Panc1 (cell line): ENCODE data around the gene SAT2. TPM values are rescaled to one million over a fixed set of nuclear protein-coding genes. Genes with fewer than 3 reads are reported as not detected.

ENCODE experiments used
- ATAC-seq: fragments of 200-7000 bp; cut with Tn5 transposase; 2 replicates; pipeline ENCODE4 v1.9.1; 2020; ENCODE audit warnings: mild to moderate bottlenecking, moderate library complexity
- BruUV-seq: library from RNA; stranded (reverse); fragments of 400-500 nt; replicated peaks from 2 replicates; lab custom pipeline; 2021; lab: Mats Ljungman, UMichigan
- CTCF ChIA-PET: fragments of 300-600 bp; sonication (Branson Sonifier 250); formaldehyde crosslinking; loops from one replicate; lab custom pipeline; 2022; ENCODE audit warnings: antibody characterized with exemption; lab: Charles Lee
- POLR2A ChIA-PET: fragments of 300-600 bp; sonication (Branson Sonifier 250); formaldehyde crosslinking; loops from one replicate; lab custom pipeline; 2022; ENCODE audit warnings: antibody characterized with exemption; lab: Charles Lee
- DNase-seq: peaks from one replicate; pipeline ENCODE4 v3.0.0-alpha.2; 2010; ENCODE audit warnings: low read depth, low spot score
- H3K27ac ChIP-seq: 2 replicates; pipeline ENCODE4 v1.5.1; 2011; ENCODE audit warnings: mild to moderate bottlenecking, low read length, inconsistent platforms
- H3K27me3 ChIP-seq: fragments of 200-500 bp; sonication (Bioruptor generic); 2 replicates; pipeline ENCODE4 v1.6.0; 2014; ENCODE audit warnings: low read length, inconsistent platforms; ENCODE audit not compliant: control insufficient read depth, insufficient read depth
- H3K36me3 ChIP-seq: fragments of 200-500 bp; sonication (Bioruptor generic); 2 replicates; pipeline ENCODE4 v1.5.1; 2014; ENCODE audit warnings: inconsistent platforms, mild to moderate bottlenecking, low read length, moderate library complexity; ENCODE audit not compliant: control insufficient read depth, insufficient read depth
- H3K4me1 ChIP-seq: 2 replicates; pipeline ENCODE4 v1.5.1; 2011; ENCODE audit warnings: inconsistent platforms, mild to moderate bottlenecking, low read length, moderate library complexity; ENCODE audit not compliant: control insufficient read depth, insufficient read depth
- H3K4me3 ChIP-seq, 2 experiments: 2 replicates each; pipeline ENCODE4 v1.5.1; 2011 to 2012; ENCODE audit warnings: low read depth in 2 of 2, low read length in 2 of 2, mild to moderate bottlenecking in 2 of 2, inconsistent platforms in 1 of 2, moderate library complexity in 1 of 2
- H3K9me3 ChIP-seq: fragments of 200-500 bp; sonication (Bioruptor generic); 2 replicates; pipeline ENCODE4 v1.5.1; 2014; ENCODE audit warnings: low read depth, mild to moderate bottlenecking, inconsistent platforms, low read length, moderate library complexity; ENCODE audit not compliant: control insufficient read depth, insufficient read depth
- POLR2AphosphoS5 ChIP-seq: IDR thresholded peaks from 2 replicates; pipeline ENCODE4 v1.6.1; 2012; ENCODE audit warnings: mild to moderate bottlenecking, low read depth, low read length, moderate library complexity
- SIN3A ChIP-seq: IDR thresholded peaks from 2 replicates; pipeline ENCODE4 v1.6.1; 2012; ENCODE audit warnings: low read depth, mild to moderate bottlenecking, low read length, moderate library complexity, borderline replicate concordance; ENCODE audit not compliant: insufficient read depth
- TCF7L2 ChIP-seq: IDR thresholded peaks from 2 replicates; pipeline ENCODE4 v1.6.1; 2011; ENCODE audit warnings: mild to moderate bottlenecking, low read depth, low read length, inconsistent platforms
- in situ Hi-C: cut with HindIII; loops from 2 replicates; pipeline ENCODE4 v1.10.0; 2016; ENCODE audit warnings: low sequenced_read_pairs, low pct_unique_long_range_greater_than_20kb
- intact Hi-C: fragments of 100-400 bp; cut with micrococcal nuclease; formaldehyde crosslinking; loops from one replicate; pipeline ENCODE4 v1.10.0; 2022; ENCODE audit not compliant: unreplicated experiment
- total RNA-seq: library from RNA; stranded (reverse); gene quantifications from one replicate; pipeline ENCODE4 v1.2.1, GENCODE V29; 2021; ENCODE audit not compliant: unreplicated experiment
- TF ChIP-seq, protein P1 (sequence below): fragments of 450-650 bp; IDR thresholded peaks from 2 replicates; pipeline ENCODE4 v1.5.1; 2017; ENCODE audit warnings: mild to moderate bottlenecking
- TF ChIP-seq, protein P2 (sequence below), 2 experiments: IDR thresholded peaks; 2 replicates each; pipeline ENCODE4 v1.6.1; 2011 to 2012; ENCODE audit warnings: low read depth in 2 of 2, control low read depth in 1 of 2, low read length in 1 of 2, mild to moderate bottlenecking in 1 of 2, moderate library complexity in 1 of 2; ENCODE audit not compliant: insufficient read depth in 1 of 2

Gene SAT2
- total RNA-seq, 1 experiment from 2014 or later: 74.8 TPM

DNA sequence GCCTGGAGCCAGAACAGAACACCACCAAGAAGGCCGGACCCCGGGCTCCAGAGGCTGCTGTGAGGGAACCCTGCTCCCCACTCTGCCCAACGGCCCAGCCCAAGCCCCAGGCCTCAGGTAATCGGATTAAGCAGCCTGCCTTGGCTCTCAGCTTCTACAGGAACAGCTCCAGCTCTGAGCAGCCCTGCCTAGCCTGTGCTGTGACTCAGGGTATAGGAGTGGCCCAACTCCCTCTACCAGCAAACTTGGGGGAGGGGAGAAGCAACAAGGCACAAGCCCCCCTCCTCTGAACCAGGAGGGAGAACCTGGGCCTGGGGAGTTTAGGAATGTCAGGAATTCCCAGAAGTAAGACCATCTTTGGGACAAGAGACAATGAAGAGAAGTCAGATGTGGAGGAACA is 36.9 kb downstream of the SAT2 start:
- CTCF ChIA-PET: no interaction called here

DNA sequence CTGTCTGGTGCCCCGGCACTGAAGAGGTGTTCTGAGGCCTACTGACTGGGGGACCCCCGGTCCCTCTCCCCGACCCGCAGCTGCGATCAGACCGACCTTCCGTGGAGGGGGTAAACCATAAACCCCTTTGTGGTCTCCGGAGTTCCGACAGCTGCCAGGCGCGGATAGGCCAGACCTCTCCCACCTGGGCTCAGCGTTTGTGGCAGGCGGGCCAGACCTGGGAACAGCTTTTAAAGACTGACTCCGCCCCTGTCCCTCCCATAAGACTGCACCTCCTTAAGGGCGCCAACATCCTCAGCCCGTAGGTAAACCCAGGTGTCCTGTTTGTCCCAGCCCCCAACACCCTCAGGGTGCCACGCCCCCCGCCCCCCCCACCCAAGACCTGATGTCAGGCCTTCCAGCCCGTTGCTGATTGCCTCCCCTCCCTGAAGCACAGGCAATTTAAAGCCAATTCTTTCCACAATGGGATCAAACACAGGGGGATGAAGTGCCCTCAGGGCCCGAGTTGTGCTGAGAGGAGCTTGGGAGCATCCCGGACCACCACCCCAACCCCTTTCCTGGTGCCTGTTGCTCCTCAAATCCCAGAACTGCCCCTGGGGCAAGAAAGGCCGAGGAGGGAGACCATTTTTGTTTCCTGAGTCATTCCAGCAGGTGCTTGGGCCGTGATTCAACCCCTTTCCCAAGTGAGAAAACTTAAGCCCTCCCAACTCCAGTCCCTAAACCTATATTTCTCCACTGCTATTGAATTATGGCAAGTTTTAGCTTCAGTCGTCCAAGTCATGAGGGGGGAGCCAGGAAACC is 37.5 kb downstream of the SAT2 start, which contains the start of gene SOX15:
Gene SOX15 (minus strand): TSS at position 204 of the 801 bp plus-strand sequence. CDS start 418 bp downstream, outside the sequence.
- Histone ChIP-seq H3K27ac (peak within 1 kb of the TSS; percentile 26; the same call in 1 of the 2 replicates), H3K4me3 (no peak within 1 kb of the TSS), H3K4me1 (peaks cover 14% of the 10 kb centered on the region), H3K36me3 (peaks cover 12% of the 10 kb centered on the region), H3K9me3 (no peaks in the 10 kb centered on the region), H3K27me3 (no peaks in the 10 kb centered on the region)
- intact Hi-C loops (no loop called here), in situ Hi-C loops (no loop called here)
- TF ChIP-seq, protein P1, sequence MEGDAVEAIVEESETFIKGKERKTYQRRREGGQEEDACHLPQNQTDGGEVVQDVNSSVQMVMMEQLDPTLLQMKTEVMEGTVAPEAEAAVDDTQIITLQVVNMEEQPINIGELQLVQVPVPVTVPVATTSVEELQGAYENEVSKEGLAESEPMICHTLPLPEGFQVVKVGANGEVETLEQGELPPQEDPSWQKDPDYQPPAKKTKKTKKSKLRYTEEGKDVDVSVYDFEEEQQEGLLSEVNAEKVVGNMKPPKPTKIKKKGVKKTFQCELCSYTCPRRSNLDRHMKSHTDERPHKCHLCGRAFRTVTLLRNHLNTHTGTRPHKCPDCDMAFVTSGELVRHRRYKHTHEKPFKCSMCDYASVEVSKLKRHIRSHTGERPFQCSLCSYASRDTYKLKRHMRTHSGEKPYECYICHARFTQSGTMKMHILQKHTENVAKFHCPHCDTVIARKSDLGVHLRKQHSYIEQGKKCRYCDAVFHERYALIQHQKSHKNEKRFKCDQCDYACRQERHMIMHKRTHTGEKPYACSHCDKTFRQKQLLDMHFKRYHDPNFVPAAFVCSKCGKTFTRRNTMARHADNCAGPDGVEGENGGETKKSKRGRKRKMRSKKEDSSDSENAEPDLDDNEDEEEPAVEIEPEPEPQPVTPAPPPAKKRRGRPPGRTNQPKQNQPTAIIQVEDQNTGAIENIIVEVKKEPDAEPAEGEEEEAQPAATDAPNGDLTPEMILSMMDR: no peak
- TF ChIP-seq SIN3A (no peak), TCF7L2 (no peak), POLR2AphosphoS5 (no peak)
- TF ChIP-seq, protein P2, sequence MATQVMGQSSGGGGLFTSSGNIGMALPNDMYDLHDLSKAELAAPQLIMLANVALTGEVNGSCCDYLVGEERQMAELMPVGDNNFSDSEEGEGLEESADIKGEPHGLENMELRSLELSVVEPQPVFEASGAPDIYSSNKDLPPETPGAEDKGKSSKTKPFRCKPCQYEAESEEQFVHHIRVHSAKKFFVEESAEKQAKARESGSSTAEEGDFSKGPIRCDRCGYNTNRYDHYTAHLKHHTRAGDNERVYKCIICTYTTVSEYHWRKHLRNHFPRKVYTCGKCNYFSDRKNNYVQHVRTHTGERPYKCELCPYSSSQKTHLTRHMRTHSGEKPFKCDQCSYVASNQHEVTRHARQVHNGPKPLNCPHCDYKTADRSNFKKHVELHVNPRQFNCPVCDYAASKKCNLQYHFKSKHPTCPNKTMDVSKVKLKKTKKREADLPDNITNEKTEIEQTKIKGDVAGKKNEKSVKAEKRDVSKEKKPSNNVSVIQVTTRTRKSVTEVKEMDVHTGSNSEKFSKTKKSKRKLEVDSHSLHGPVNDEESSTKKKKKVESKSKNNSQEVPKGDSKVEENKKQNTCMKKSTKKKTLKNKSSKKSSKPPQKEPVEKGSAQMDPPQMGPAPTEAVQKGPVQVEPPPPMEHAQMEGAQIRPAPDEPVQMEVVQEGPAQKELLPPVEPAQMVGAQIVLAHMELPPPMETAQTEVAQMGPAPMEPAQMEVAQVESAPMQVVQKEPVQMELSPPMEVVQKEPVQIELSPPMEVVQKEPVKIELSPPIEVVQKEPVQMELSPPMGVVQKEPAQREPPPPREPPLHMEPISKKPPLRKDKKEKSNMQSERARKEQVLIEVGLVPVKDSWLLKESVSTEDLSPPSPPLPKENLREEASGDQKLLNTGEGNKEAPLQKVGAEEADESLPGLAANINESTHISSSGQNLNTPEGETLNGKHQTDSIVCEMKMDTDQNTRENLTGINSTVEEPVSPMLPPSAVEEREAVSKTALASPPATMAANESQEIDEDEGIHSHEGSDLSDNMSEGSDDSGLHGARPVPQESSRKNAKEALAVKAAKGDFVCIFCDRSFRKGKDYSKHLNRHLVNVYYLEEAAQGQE (IDR thresholded peaks at IDR 0.05; ENCODE audit: insufficient read depth in 1 of 2, low read depth in 2 of 2, low read length in 1 of 2): no peak
- ATAC-seq (no peak), DNase-seq (no peak)
- BruUV-seq: no TSS peak
- CTCF ChIA-PET: no interaction called here
- POLR2A ChIA-PET: interaction anchor here (0.6 kb wide), 1 partner anchor 748 kb away, joined by 4 read pairs; no protein-coding TSS in a partner anchor

More for the DNA sequence above, 36.9 kb downstream of the SAT2 start:
- Histone ChIP-seq H3K4me1 (peaks cover 13% of the 10 kb centered on the region), H3K27me3 (no peaks in the 10 kb centered on the region), H3K4me3 (no peak overlapping the region), H3K36me3 (peaks cover 12% of the 10 kb centered on the region), H3K27ac (peak overlapping the region; percentile 26; the same call in 1 of the 2 replicates), H3K9me3 (no peaks in the 10 kb centered on the region)
- TF ChIP-seq POLR2AphosphoS5 (0 out of 2 replicates have a peak, but pooled peaks have one; percentile 16), TCF7L2 (no peak)
- in situ Hi-C loops: no loop called here
- BruUV-seq: no TSS peak
- peak; percentile 54 for ATAC-seq
- intact Hi-C loops: no loop called here
- POLR2A ChIA-PET: interaction anchor here (0.6 kb wide), 1 partner anchor 747 kb away, joined by 4 read pairs; no protein-coding TSS in a partner anchor
- DNase-seq: no peak
